Cardiac muscle cell (in vitro differentiated cells and primary cell): ENCODE measurements around the gene BOD1L1. TPM values are rescaled to one million over a fixed set of nuclear protein-coding genes. Genes with fewer than 3 reads are reported as not detected.
"Not testable (repeated sequence)": the region's sequence is repeated elsewhere in the genome, so short reads cannot be mapped to it uniquely, and the experiment has no call there.

Source experiments
- DNase-seq, 2 donors: peaks; one replicate each; pipeline versions ENCODE4 v3.0.0 to v3.0.0-alpha.2; 2010 to 2017; ENCODE audit warnings: low read depth in 1 of 2, low spot score in 1 of 2
- H3K27ac ChIP-seq: fragments of 200-600 bp; sonication (generic); 2 replicates; pipeline ENCODE4 v1.5.1; 2016
- H3K27me3 ChIP-seq: fragments of 200-600 bp; sonication (generic); 2 replicates; pipeline ENCODE4 v1.6.0; 2016; ENCODE audit warnings: control low read depth
- H3K36me3 ChIP-seq: fragments of 200-600 bp; sonication (generic); 2 replicates; pipeline ENCODE4 v1.5.1; 2016; ENCODE audit warnings: control low read depth
- H3K4me1 ChIP-seq: fragments of 200-600 bp; sonication (generic); 2 replicates; pipeline ENCODE4 v1.8.1; 2017; ENCODE audit warnings: low read depth, mild to moderate bottlenecking, mixed run types
- H3K4me3 ChIP-seq: fragments of 200-600 bp; sonication (generic); 2 replicates; pipeline ENCODE4 v1.5.1; 2016; ENCODE audit warnings: mild to moderate bottlenecking
- H3K9me3 ChIP-seq: fragments of 200-600 bp; sonication (generic); 2 replicates; pipeline ENCODE4 v1.5.1; 2017; ENCODE audit warnings: low read depth, mild to moderate bottlenecking, control low read depth
- polyA plus RNA-seq: library from polyadenylated mRNA; unstranded; fragments of >200 nt; fragmentation: Nextera tagmentation; extraction: Ambion mirVana; gene quantifications from 2 replicates; pipeline ENCODE4 v1.2.1, GENCODE V29; 2016
- total RNA-seq: library from RNA; depleted of rRNA; stranded (reverse); fragments of >200 nt; gene quantifications from 2 replicates; pipeline ENCODE4 v1.2.3, GENCODE V29; 2016
- TF ChIP-seq, protein P1 (sequence below): IDR thresholded peaks from 2 replicates; pipeline ENCODE4 v1.5.1; 2012; ENCODE audit warnings: low read depth, mild to moderate bottlenecking, low read length

The BOD1L1 gene
- total and polyA plus RNA-seq, 2 experiments from 2014 or later = 17.7 to 35.8 TPM

DNA sequence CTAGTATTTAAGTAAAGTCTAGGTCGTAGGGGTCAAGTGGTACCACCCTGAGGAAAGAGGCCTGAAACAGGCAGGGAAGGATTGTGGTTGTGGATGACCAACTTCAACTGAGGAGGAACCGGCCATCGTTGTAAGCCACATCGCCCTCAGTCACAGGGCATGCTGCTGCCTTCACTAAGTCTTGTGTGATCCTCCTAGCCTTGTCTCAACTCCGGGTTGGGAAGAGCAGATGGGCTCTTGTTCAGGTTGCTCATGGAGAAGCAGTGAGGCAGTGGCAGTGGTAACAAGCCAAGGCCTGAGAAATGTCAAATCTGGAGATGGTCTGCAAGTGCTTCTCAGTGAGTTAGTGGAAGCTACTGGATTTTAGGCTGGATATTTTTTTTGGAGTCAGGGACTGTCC lies 60.4 kb downstream of the BOD1L1 start:
- peaks cover 27% of the 10 kb centered on the region for H3K36me3 ChIP-seq
- TF ChIP-seq, protein P1, sequence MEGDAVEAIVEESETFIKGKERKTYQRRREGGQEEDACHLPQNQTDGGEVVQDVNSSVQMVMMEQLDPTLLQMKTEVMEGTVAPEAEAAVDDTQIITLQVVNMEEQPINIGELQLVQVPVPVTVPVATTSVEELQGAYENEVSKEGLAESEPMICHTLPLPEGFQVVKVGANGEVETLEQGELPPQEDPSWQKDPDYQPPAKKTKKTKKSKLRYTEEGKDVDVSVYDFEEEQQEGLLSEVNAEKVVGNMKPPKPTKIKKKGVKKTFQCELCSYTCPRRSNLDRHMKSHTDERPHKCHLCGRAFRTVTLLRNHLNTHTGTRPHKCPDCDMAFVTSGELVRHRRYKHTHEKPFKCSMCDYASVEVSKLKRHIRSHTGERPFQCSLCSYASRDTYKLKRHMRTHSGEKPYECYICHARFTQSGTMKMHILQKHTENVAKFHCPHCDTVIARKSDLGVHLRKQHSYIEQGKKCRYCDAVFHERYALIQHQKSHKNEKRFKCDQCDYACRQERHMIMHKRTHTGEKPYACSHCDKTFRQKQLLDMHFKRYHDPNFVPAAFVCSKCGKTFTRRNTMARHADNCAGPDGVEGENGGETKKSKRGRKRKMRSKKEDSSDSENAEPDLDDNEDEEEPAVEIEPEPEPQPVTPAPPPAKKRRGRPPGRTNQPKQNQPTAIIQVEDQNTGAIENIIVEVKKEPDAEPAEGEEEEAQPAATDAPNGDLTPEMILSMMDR = no peak

GRCh38 chr4:13562876-13563275 lies 64.6 kb downstream of the BOD1L1 start:
- H3K4me3 ChIP-seq = no peak overlapping the region
- TF ChIP-seq, protein P1 = no peak
- no peaks in the 10 kb centered on the region for H3K9me3 ChIP-seq
- no peaks in the 10 kb centered on the region for H3K4me1 ChIP-seq
- no peak for DNase-seq
- H3K36me3 ChIP-seq = peaks cover under 1% of the 10 kb centered on the region
- no peaks in the 10 kb centered on the region for H3K27me3 ChIP-seq
- H3K27ac ChIP-seq = no peak overlapping the region

More for the DNA sequence above, 60.4 kb downstream of the BOD1L1 start:
- Histone ChIP-seq H3K9me3 (no peaks in the 10 kb centered on the region), H3K27me3 (no peaks in the 10 kb centered on the region), H3K4me1 (no peaks in the 10 kb centered on the region), H3K27ac (no peak overlapping the region), H3K4me3 (no peak overlapping the region)
- no peak for DNase-seq

DNA sequence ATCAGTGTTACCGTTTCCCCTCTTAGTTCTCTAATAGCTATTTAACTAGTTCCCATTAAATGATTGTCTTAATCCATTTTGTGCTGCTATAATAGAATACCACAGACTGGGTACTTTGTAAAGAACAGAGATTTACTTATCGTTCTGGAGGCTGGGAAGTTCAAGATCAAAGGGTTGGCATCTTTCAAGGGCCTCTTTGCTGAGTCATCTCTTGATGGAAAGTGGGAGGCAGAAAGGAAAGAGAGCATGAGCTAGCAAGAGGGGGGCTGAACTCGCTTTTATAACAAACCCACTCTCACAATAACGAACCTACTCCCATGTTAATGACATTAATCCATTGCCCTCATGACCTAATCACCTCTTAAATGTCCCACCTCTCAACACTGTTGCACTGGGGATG lies 65.9 kb downstream of the BOD1L1 start:
- TF ChIP-seq, protein P1 = no peak
- Histone ChIP-seq H3K4me3 (no peak overlapping the region), H3K27me3 (no peaks in the 10 kb centered on the region), H3K4me1 (no peaks in the 10 kb centered on the region), H3K9me3 (no peaks in the 10 kb centered on the region), H3K27ac (no peak overlapping the region), H3K36me3 (no peaks in the 10 kb centered on the region)
- DNase-seq = no peak

DNA sequence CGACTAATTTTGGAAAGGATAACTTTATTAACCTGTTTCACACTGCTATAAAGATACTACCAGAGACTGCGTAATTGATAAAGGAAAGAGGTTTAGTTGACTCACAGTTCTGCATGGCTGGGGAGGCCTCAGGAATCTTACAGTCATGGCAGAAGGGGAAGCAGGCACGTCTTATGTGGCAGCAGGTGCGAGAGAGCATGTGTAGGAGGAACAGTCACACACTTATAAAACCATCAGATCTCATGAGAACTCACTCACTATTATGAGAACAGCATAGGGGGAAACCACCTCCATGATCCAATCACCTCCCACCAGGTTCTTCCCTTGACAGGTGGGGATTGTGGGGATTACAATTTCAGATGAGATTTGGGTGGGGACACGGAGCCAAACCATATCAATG lies 67.4 kb downstream of the BOD1L1 start:
- H3K9me3 ChIP-seq, H3K4me1 ChIP-seq, H3K4me3 ChIP-seq, DNase-seq, H3K36me3 ChIP-seq, H3K27me3 ChIP-seq, H3K27ac ChIP-seq: not testable (repeated sequence)

DNA sequence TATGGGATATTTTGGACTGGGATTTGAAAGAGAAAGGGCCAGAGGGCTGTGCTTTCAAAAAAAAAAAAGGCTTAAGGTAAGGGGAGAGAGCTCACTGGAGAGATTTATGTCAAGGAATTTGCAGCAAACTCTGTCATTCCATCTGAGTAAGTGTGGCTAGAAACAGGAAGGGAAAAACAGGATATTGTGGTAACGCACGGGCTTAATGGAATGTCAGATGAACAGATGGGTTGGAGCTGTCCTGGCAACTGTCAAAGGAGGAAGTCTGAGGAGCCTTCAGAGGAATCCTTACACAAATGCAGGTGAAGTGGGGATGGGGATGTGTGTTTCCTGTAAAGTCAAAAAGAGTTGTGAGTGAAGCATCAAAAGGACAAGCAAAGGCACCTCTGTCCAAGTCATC lies 68.1 kb downstream of the BOD1L1 start:
- TF ChIP-seq, protein P1 = no peak
- Histone ChIP-seq H3K27me3 (peaks cover 2% of the 10 kb centered on the region), H3K4me1 (no peaks in the 10 kb centered on the region), H3K4me3 (no peak overlapping the region), H3K36me3 (no peaks in the 10 kb centered on the region), H3K9me3 (no peaks in the 10 kb centered on the region), H3K27ac (no peak overlapping the region)
- peak in 1 of 2 donors; percentile 74 for DNase-seq

DNA sequence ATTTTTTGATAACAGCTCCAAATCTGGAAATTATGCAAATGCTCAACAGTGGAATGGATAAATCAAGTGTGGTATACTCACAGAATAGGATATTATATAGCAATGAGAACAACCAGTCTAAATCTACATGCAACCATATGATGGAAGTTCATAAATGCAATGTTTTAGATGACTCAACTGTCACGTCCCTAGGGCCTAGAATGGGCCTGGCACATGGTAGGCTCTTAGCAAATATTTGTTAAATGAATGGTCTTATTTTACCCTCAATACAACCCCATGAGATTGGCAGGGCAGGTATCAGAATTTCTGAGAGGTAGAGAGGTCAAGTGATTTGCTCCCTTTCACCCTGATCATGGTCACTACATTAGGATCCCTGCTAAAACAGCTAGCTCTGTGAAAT lies 68.6 kb downstream of the BOD1L1 start:
- DNase-seq = no peak
- H3K9me3 ChIP-seq = no peaks in the 10 kb centered on the region
- no peak overlapping the region for H3K4me3 ChIP-seq
- no peaks in the 10 kb centered on the region for H3K36me3 ChIP-seq
- TF ChIP-seq, protein P1 = no peak
- H3K27me3 ChIP-seq = peaks cover 2% of the 10 kb centered on the region
- H3K4me1 ChIP-seq = no peaks in the 10 kb centered on the region
- no peak overlapping the region for H3K27ac ChIP-seq
